Measurements from ENCODE around the gene BAK1.

DNA sequence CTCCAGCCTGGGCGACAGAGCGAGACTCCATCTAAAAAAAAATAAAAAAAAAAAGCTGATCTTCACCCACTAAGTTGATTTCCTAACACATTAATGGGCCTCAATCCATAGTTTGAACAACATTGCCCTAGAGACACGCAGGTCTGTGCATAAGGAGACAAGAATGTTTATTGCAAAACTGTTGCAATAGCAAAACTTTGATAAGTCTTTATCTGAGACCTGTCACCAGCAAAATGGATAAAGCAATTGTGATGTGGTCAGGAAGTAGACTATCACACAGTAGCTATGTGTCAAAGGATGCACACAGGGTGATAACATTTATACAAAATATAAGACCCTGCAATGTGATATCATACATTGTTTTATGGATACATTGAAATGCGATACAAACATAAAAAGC lies 36.8 kb upstream of the BAK1 start:
- TF ChIP-seq CTCF (IDR thresholded peaks at IDR 0.05; ENCODE audit: low read depth, low read length) (no peak), EZH2phosphoT487 (IDR thresholded peaks at IDR 0.05; ENCODE audit: low read depth) (no peak)
